Measurements from ENCODE around the gene MOK. TPM values are rescaled to one million over a fixed set of nuclear protein-coding genes. Genes with fewer than 3 reads are reported as not detected.

The MOK gene
- total RNA-seq, 2 experiments from 2014 or later = 6.5 to 7.4 TPM

- no peaks in the 10 kb centered on the region for H3K4me1 Mint-ChIP-seq
- no peaks in the 10 kb centered on the region for H3K27me3 Mint-ChIP-seq
- H3K27ac Mint-ChIP-seq = no peak overlapping the region
- H3K9me3 Mint-ChIP-seq = no peaks in the 10 kb centered on the region
- DNase-seq = no peak
- H3K36me3 Mint-ChIP-seq = no peaks in the 10 kb centered on the region
- no peak overlapping the region for H3K4me3 Mint-ChIP-seq
Measured at GRCh38 chr14:102279688-102280348, 25.1 kb downstream of the MOK start.

GRCh38 chr14:102279282-102279681, 25.7 kb downstream of the MOK start:
- no peak for DNase-seq
- Mint-ChIP-seq H3K4me1 (no peaks in the 10 kb centered on the region), H3K36me3 (no peaks in the 10 kb centered on the region), H3K27ac (no peak overlapping the region), H3K9me3 (no peaks in the 10 kb centered on the region), H3K27me3 (no peaks in the 10 kb centered on the region), H3K4me3 (no peak overlapping the region)

- no peak for DNase-seq
- H3K27me3 Mint-ChIP-seq = no peaks in the 10 kb centered on the region
- no peaks in the 10 kb centered on the region for H3K9me3 Mint-ChIP-seq
- H3K27ac Mint-ChIP-seq = no peak overlapping the region
- no peak overlapping the region for H3K4me3 Mint-ChIP-seq
- no peaks in the 10 kb centered on the region for H3K36me3 Mint-ChIP-seq
- H3K4me1 Mint-ChIP-seq = no peaks in the 10 kb centered on the region
Measured at GRCh38 chr14:102278631-102278935, 26.4 kb downstream of the MOK start.

GRCh38 chr14:102277874-102278630, 26.9 kb downstream of the MOK start:
- Mint-ChIP-seq H3K27me3 (no peaks in the 10 kb centered on the region), H3K36me3 (no peaks in the 10 kb centered on the region), H3K27ac (no peak overlapping the region), H3K4me1 (no peaks in the 10 kb centered on the region), H3K4me3 (no peak overlapping the region), H3K9me3 (no peaks in the 10 kb centered on the region)
- no peak for DNase-seq

- no peak for DNase-seq
- H3K4me1 Mint-ChIP-seq = peaks cover 5% of the 10 kb centered on the region
- H3K9me3 Mint-ChIP-seq = no peaks in the 10 kb centered on the region
- H3K27ac Mint-ChIP-seq = no peak overlapping the region
- no peaks in the 10 kb centered on the region for H3K27me3 Mint-ChIP-seq
- H3K4me3 Mint-ChIP-seq = no peak overlapping the region
- H3K36me3 Mint-ChIP-seq = no peaks in the 10 kb centered on the region
Measured at GRCh38 chr14:102275866-102276265, 29.1 kb downstream of the MOK start.

- no peaks in the 10 kb centered on the region for H3K9me3 Mint-ChIP-seq
- no peak overlapping the region for H3K4me3 Mint-ChIP-seq
- H3K4me1 Mint-ChIP-seq = peaks cover 5% of the 10 kb centered on the region
- no peaks in the 10 kb centered on the region for H3K36me3 Mint-ChIP-seq
- no peaks in the 10 kb centered on the region for H3K27me3 Mint-ChIP-seq
- no peak overlapping the region for H3K27ac Mint-ChIP-seq
- no peak for DNase-seq
Measured at GRCh38 chr14:102272392-102272791, 32.6 kb downstream of the MOK start.

- no peak overlapping the region for H3K4me3 Mint-ChIP-seq
- H3K4me1 Mint-ChIP-seq = no peaks in the 10 kb centered on the region
- no peaks in the 10 kb centered on the region for H3K9me3 Mint-ChIP-seq
- H3K27ac Mint-ChIP-seq = no peak overlapping the region
- no peaks in the 10 kb centered on the region for H3K36me3 Mint-ChIP-seq
- no peaks in the 10 kb centered on the region for H3K27me3 Mint-ChIP-seq
- no peak for DNase-seq
Measured at GRCh38 chr14:102264775-102265174, 40.2 kb downstream of the MOK start.

GRCh38 chr14:102264355-102264754, 40.6 kb downstream of the MOK start:
- H3K27me3 Mint-ChIP-seq = no peaks in the 10 kb centered on the region
- no peaks in the 10 kb centered on the region for H3K36me3 Mint-ChIP-seq
- no peaks in the 10 kb centered on the region for H3K9me3 Mint-ChIP-seq
- H3K4me3 Mint-ChIP-seq = no peak overlapping the region
- H3K27ac Mint-ChIP-seq = no peak overlapping the region
- DNase-seq = no peak
- no peaks in the 10 kb centered on the region for H3K4me1 Mint-ChIP-seq

- no peak for DNase-seq
- no peak overlapping the region for H3K27ac Mint-ChIP-seq
- no peaks in the 10 kb centered on the region for H3K27me3 Mint-ChIP-seq
- no peaks in the 10 kb centered on the region for H3K36me3 Mint-ChIP-seq
- H3K4me1 Mint-ChIP-seq = no peaks in the 10 kb centered on the region
- H3K4me3 Mint-ChIP-seq = no peak overlapping the region
- H3K9me3 Mint-ChIP-seq = no peaks in the 10 kb centered on the region
Measured at GRCh38 chr14:102262929-102263462, 42.0 kb downstream of the MOK start.

- Mint-ChIP-seq H3K36me3 (no peaks in the 10 kb centered on the region), H3K4me3 (no peak overlapping the region), H3K4me1 (no peaks in the 10 kb centered on the region), H3K27me3 (no peaks in the 10 kb centered on the region), H3K27ac (no peak overlapping the region), H3K9me3 (no peaks in the 10 kb centered on the region)
- no peak for DNase-seq
Measured at GRCh38 chr14:102258136-102258535, 46.8 kb downstream of the MOK start.

GRCh38 chr14:102256716-102257115, 48.2 kb downstream of the MOK start:
- Mint-ChIP-seq H3K36me3 (no peaks in the 10 kb centered on the region), H3K27me3 (no peaks in the 10 kb centered on the region), H3K4me3 (no peak overlapping the region), H3K4me1 (no peaks in the 10 kb centered on the region), H3K27ac (no peak overlapping the region), H3K9me3 (no peaks in the 10 kb centered on the region)
- DNase-seq = no peak

- Mint-ChIP-seq H3K4me1 (no peaks in the 10 kb centered on the region), H3K27me3 (no peaks in the 10 kb centered on the region), H3K27ac (no peak overlapping the region), H3K4me3 (no peak overlapping the region), H3K36me3 (no peaks in the 10 kb centered on the region), H3K9me3 (no peaks in the 10 kb centered on the region)
- DNase-seq = no peak
Measured at GRCh38 chr14:102255401-102256190, 49.4 kb downstream of the MOK start.

GRCh38 chr14:102252834-102253801, 51.8 kb downstream of the MOK start:
- H3K4me3 Mint-ChIP-seq = no peak overlapping the region
- H3K4me1 Mint-ChIP-seq = no peaks in the 10 kb centered on the region
- H3K9me3 Mint-ChIP-seq = no peaks in the 10 kb centered on the region
- no peak overlapping the region for H3K27ac Mint-ChIP-seq
- DNase-seq = no peak
- H3K27me3 Mint-ChIP-seq = no peaks in the 10 kb centered on the region
- no peaks in the 10 kb centered on the region for H3K36me3 Mint-ChIP-seq

- H3K36me3 Mint-ChIP-seq = no peaks in the 10 kb centered on the region
- no peaks in the 10 kb centered on the region for H3K4me1 Mint-ChIP-seq
- H3K27ac Mint-ChIP-seq = no peak overlapping the region
- no peaks in the 10 kb centered on the region for H3K27me3 Mint-ChIP-seq
- H3K9me3 Mint-ChIP-seq = no peaks in the 10 kb centered on the region
- DNase-seq = no peak
- no peak overlapping the region for H3K4me3 Mint-ChIP-seq
Measured at GRCh38 chr14:102251161-102251560, 53.8 kb downstream of the MOK start.

Data from activated naive CD8-positive, alpha-beta T cell treated with anti-CD3 and anti-CD28 coated beads for 36 hours (primary cell).